HCEC 1CT (cell line): ENCODE measurements around the gene PCGF2.
A peak's percentile ranks its signal among the peaks of the same experiment; 100 is the strongest.
"Not testable (repeated sequence)": the region's sequence is repeated elsewhere in the genome, so short reads cannot be mapped to it uniquely, and the experiment has no call there.

Experiments
- DNase-seq: peaks from one replicate; pipeline ENCODE4 v3.0.0-alpha.2; 2017

PCGF2 gene

GRCh38 chr17:38748149-38748891, at the start of gene PCGF2:
PCGF2 (minus strand) TSS chr17:38748336; CDS start chr17:38740402, 7,934 bp downstream.
- peak; percentile 79 for DNase-seq

- no peak for DNase-seq
Observed at GRCh38 chr17:38797828-38798227, 49.7 kb upstream of the PCGF2 start.

- DNase-seq = peak; percentile 30
Observed at GRCh38 chr17:38797158-38797490, 49.0 kb upstream of the PCGF2 start.

- DNase-seq = no peak
Observed at GRCh38 chr17:38796451-38797157, 48.5 kb upstream of the PCGF2 start.

- no peak for DNase-seq
Observed at GRCh38 chr17:38794221-38794620, 46.1 kb upstream of the PCGF2 start.

- no peak for DNase-seq
Observed at GRCh38 chr17:38791162-38791561, 43.0 kb upstream of the PCGF2 start.

- not testable (repeated sequence) for DNase-seq
Observed at GRCh38 chr17:38790148-38790707, 42.1 kb upstream of the PCGF2 start.

- DNase-seq = peak; percentile 55
Observed at GRCh38 chr17:38789185-38789584, 41.0 kb upstream of the PCGF2 start.

GRCh38 chr17:38787999-38788398, 39.9 kb upstream of the PCGF2 start:
- not testable (repeated sequence) for DNase-seq

GRCh38 chr17:38786372-38786771, 38.2 kb upstream of the PCGF2 start:
- no peak for DNase-seq

- no peak for DNase-seq
Observed at GRCh38 chr17:38783227-38783626, 35.1 kb upstream of the PCGF2 start.

- no peak for DNase-seq
Observed at GRCh38 chr17:38779965-38780752, 32.0 kb upstream of the PCGF2 start.

GRCh38 chr17:38777641-38778250, 29.6 kb upstream of the PCGF2 start:
- DNase-seq = no peak

- no peak for DNase-seq
Observed at GRCh38 chr17:38773258-38773657, 25.1 kb upstream of the PCGF2 start.

GRCh38 chr17:38768417-38768816, 20.3 kb upstream of the PCGF2 start:
- DNase-seq = no peak

GRCh38 chr17:38766341-38766740, 18.2 kb upstream of the PCGF2 start:
- DNase-seq = no peak

GRCh38 chr17:38762231-38762630, 14.1 kb upstream of the PCGF2 start:
- DNase-seq = no peak

GRCh38 chr17:38761612-38762011, 13.5 kb upstream of the PCGF2 start:
- peak; percentile 19 for DNase-seq

- DNase-seq = no peak
Observed at GRCh38 chr17:38753071-38753506, 5.0 kb upstream of the PCGF2 start.

- peak; percentile 100 for DNase-seq
Observed at GRCh38 chr17:38752308-38753070, 4.4 kb upstream of the PCGF2 start, which contains the start of gene PSMB3. PSMB3 (plus strand) TSS chr17:38752741; CDS start chr17:38752827, 86 bp downstream.

- peak; percentile 71 for DNase-seq
Observed at GRCh38 chr17:38751808-38752307, 3.7 kb upstream of the PCGF2 start.
